ENCODE results near the gene ANKLE2. TPM values are rescaled to one million over a fixed set of nuclear protein-coding genes. Genes with fewer than 3 reads are reported as not detected.

ANKLE2 gene
- total and polyA plus RNA-seq, 2 of the 13 experiments (the other 11 are each of a cell fraction or from before 2014, with no cell fraction given) = 35.3 to 37.1 TPM

DNA sequence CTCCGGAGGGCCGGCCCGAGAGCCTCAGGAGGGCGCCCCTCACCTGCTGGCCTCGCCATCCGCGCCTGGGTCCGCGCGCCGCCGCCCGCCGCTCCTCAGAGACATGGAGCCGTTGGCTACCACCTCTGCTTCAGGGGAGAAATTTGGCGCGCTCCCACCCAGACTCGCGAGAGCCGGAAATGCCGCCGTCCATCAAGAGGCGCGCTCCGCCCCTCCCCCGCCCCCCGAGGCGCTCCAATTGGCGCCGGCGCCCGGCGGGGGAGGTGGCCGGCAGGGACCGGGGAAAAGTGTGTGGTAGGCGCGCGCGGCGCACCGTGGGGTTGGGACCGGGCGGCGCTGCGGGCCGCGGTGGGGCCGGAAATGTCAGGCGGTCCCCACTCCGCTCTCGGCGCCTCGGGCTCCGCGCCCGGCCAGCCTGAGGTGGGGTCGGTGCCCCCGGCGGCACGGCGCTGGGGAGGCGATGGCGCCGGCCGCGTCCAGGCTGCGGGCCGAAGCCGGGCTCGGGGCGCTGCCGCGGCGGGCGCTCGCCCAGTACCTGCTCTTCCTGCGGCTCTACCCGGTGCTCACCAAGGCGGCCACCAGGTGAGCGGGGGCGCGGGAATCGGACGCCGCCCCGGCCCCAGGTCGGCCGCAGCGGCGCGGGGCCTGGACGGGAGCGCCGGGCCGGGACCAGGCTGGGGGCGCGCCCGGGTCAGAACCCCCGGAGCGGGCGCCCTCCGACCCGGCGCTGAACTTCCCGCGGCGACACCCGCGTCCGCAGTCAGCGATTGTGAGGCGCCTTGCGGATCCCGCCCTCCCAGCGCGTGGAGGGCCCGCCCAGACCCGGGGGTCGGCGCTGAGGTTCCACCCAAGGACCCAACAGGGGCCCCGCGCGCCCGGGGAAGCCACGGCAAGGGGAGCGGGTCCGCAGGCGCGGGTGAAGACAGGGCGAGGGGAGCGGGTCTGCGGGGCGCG, 74.1 kb downstream of the ANKLE2 start, which contains the start of the genes POLE and PXMP2 (continued):
- TF ChIP-seq ZNF639 (CRISPR knock-in tag; conservative IDR thresholded peaks at IDR 0.05) = peak; percentile 44; the same call in 1 of the 2 replicates
- TF ChIP-seq PHF21A (CRISPR knock-in tag; IDR thresholded peaks at IDR 0.05) = peak; percentile 68
- TF ChIP-seq YY1 (IDR thresholded peaks at IDR 0.05; ENCODE audit: insufficient read depth, insufficient replicate concordance, low read depth, low read length) = peak; percentile 92
- TF ChIP-seq HNRNPUL1 (IDR thresholded peaks at IDR 0.05; ENCODE audit: low read depth, low read length) = no peak
- 0 out of 2 replicates have a peak, but pooled peaks have one; percentile 11 for TF ChIP-seq ATF3 (CRISPR knock-in tag; IDR thresholded peaks at IDR 0.05)
- peak; percentile 44; the same call in 1 of the 2 replicates for TF ChIP-seq ETV5 (CRISPR knock-in tag; IDR thresholded peaks at IDR 0.05; ENCODE audit: borderline replicate concordance)
- TF ChIP-seq REL (CRISPR knock-in tag; conservative IDR thresholded peaks at IDR 0.05) = peak; percentile 64; the same call in 1 of the 2 replicates
- no peak for TF ChIP-seq CEBPZ (IDR thresholded peaks at IDR 0.05; ENCODE audit: low read length)
- TF ChIP-seq MAZ (IDR thresholded peaks at IDR 0.05; ENCODE audit: borderline replicate concordance, low read depth, low read length) = peak; percentile 87; the same call in 1 of the 2 replicates
- peak; percentile 85 for TF ChIP-seq MAZ (CRISPR knock-in tag; IDR thresholded peaks at IDR 0.05; ENCODE audit: low read depth)
- TF ChIP-seq CSRNP2 (CRISPR knock-in tag; conservative IDR thresholded peaks at IDR 0.05; ENCODE audit: low read depth) = 0 out of 2 replicates have a peak, but pooled peaks have one; percentile 15
- TF ChIP-seq ZNF335 (CRISPR knock-in tag; IDR thresholded peaks at IDR 0.05) = peak; percentile 49; the same call in 1 of the 2 replicates
- peak; percentile 84; the same call in 1 of the 2 replicates for TF ChIP-seq ZNF614 (CRISPR knock-in tag; IDR thresholded peaks at IDR 0.05; ENCODE audit: borderline replicate concordance)
- TF ChIP-seq KLF12 (CRISPR knock-in tag; IDR thresholded peaks at IDR 0.05; ENCODE audit: borderline replicate concordance) = 0 out of 2 replicates have a peak, but pooled peaks have one; percentile 28
- TF ChIP-seq ZNF367 (CRISPR knock-in tag; IDR thresholded peaks at IDR 0.05; ENCODE audit: borderline replicate concordance) = 0 out of 2 replicates have a peak, but pooled peaks have one; percentile 24
- TF ChIP-seq, protein P1, sequence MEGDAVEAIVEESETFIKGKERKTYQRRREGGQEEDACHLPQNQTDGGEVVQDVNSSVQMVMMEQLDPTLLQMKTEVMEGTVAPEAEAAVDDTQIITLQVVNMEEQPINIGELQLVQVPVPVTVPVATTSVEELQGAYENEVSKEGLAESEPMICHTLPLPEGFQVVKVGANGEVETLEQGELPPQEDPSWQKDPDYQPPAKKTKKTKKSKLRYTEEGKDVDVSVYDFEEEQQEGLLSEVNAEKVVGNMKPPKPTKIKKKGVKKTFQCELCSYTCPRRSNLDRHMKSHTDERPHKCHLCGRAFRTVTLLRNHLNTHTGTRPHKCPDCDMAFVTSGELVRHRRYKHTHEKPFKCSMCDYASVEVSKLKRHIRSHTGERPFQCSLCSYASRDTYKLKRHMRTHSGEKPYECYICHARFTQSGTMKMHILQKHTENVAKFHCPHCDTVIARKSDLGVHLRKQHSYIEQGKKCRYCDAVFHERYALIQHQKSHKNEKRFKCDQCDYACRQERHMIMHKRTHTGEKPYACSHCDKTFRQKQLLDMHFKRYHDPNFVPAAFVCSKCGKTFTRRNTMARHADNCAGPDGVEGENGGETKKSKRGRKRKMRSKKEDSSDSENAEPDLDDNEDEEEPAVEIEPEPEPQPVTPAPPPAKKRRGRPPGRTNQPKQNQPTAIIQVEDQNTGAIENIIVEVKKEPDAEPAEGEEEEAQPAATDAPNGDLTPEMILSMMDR (CRISPR knock-in tag; IDR thresholded peaks at IDR 0.05) = peak; percentile 34; the same call in 1 of the 2 replicates
- peak; percentile 45 for TF ChIP-seq PHF20 (CRISPR knock-in tag; IDR thresholded peaks at IDR 0.05)
- peak; percentile 37 for TF ChIP-seq HNRNPLL (IDR thresholded peaks at IDR 0.05; ENCODE audit: low read depth, low read length, poor library complexity, severe bottlenecking)
- peak; percentile 61 for TF ChIP-seq SPEN (CRISPR knock-in tag; IDR thresholded peaks at IDR 0.05; ENCODE audit: low read depth)
